GM21360 (cell line): ENCODE results near the gene TEKT2.

Experiments
- ATAC-seq: cut with Tn5 transposase; IDR thresholded peaks from one replicate; pipeline ENCODE4 v1.9.1; 2021; ENCODE audit warnings: mild to moderate bottlenecking, moderate library complexity; ENCODE audit not compliant: unreplicated experiment

TEKT2 gene

GRCh38 chr1:36086529-36087232 is 2.8 kb downstream of the TEKT2 start:
- no peak for ATAC-seq

- ATAC-seq: no peak
Measured at GRCh38 chr1:36087233-36088123, 3.6 kb downstream of the TEKT2 start.

- ATAC-seq: peak; percentile 6
Measured at GRCh38 chr1:36088265-36088576, 4.3 kb downstream of the TEKT2 start.

GRCh38 chr1:36088577-36089392 is 4.9 kb downstream of the TEKT2 start, which contains the start of gene ADPRS:
Gene ADPRS, plus strand, starts transcription at chr1:36088892. Its CDS starts 13 bp downstream, at chr1:36088905.
- peak; percentile 69 for ATAC-seq

GRCh38 chr1:36089393-36090121 is 5.7 kb downstream of the TEKT2 start:
- no peak for ATAC-seq

- ATAC-seq: no peak
Measured at GRCh38 chr1:36091141-36091540, 7.2 kb downstream of the TEKT2 start.

- ATAC-seq: no peak
Measured at GRCh38 chr1:36091698-36092097, 7.8 kb downstream of the TEKT2 start.

- ATAC-seq: no peak
Measured at GRCh38 chr1:36092166-36092797, 8.4 kb downstream of the TEKT2 start.

GRCh38 chr1:36092798-36093185 is 8.9 kb downstream of the TEKT2 start:
- ATAC-seq: no peak

- no peak for ATAC-seq
Measured at GRCh38 chr1:36093226-36093625, 9.3 kb downstream of the TEKT2 start.

- no peak for ATAC-seq
Measured at GRCh38 chr1:36093929-36094328, 10.0 kb downstream of the TEKT2 start.

- ATAC-seq: no peak
Measured at GRCh38 chr1:36094621-36095061, 10.7 kb downstream of the TEKT2 start.

GRCh38 chr1:36095760-36096405 is 12.0 kb downstream of the TEKT2 start:
- no peak for ATAC-seq

GRCh38 chr1:36096500-36097432 is 12.9 kb downstream of the TEKT2 start:
- ATAC-seq: no peak

- ATAC-seq: no peak
Measured at GRCh38 chr1:36097693-36098585, 14.0 kb downstream of the TEKT2 start.

- no peak for ATAC-seq
Measured at GRCh38 chr1:36098650-36099365, 14.9 kb downstream of the TEKT2 start.
